BE2C (cell line): ENCODE results near the gene TRABD2B.

Source experiments
- DNase-seq: peaks from one replicate; pipeline ENCODE4 v3.0.0-alpha.2; 2020
- H3K27me3 ChIP-seq: fragments of 250-450 bp; sonication (Bioruptor Pico); 2 replicates; pipeline ENCODE4 v1.5.1; 2020; ENCODE audit warnings: mild to moderate bottlenecking
- H3K36me3 ChIP-seq: fragments of 250-450 bp; sonication (Bioruptor Pico); 2 replicates; pipeline ENCODE4 v1.5.1; 2020; ENCODE audit warnings: mild to moderate bottlenecking
- H3K4me1 ChIP-seq: fragments of 250-450 bp; sonication (Bioruptor Pico); 2 replicates; pipeline ENCODE4 v1.5.1; 2020
- H3K4me3 ChIP-seq: 2 replicates; pipeline ENCODE4 v1.5.1; 2011; ENCODE audit warnings: low read depth, low read length
- H3K9me3 ChIP-seq: fragments of 250-450 bp; sonication (Bioruptor Pico); 2 replicates; pipeline ENCODE4 v1.5.1; 2020
- TF ChIP-seq, protein P1 (sequence below): IDR thresholded peaks from 2 replicates; pipeline ENCODE4 v1.5.1; 2012; ENCODE audit warnings: mild to moderate bottlenecking, low read depth, low read length

The TRABD2B gene

DNA sequence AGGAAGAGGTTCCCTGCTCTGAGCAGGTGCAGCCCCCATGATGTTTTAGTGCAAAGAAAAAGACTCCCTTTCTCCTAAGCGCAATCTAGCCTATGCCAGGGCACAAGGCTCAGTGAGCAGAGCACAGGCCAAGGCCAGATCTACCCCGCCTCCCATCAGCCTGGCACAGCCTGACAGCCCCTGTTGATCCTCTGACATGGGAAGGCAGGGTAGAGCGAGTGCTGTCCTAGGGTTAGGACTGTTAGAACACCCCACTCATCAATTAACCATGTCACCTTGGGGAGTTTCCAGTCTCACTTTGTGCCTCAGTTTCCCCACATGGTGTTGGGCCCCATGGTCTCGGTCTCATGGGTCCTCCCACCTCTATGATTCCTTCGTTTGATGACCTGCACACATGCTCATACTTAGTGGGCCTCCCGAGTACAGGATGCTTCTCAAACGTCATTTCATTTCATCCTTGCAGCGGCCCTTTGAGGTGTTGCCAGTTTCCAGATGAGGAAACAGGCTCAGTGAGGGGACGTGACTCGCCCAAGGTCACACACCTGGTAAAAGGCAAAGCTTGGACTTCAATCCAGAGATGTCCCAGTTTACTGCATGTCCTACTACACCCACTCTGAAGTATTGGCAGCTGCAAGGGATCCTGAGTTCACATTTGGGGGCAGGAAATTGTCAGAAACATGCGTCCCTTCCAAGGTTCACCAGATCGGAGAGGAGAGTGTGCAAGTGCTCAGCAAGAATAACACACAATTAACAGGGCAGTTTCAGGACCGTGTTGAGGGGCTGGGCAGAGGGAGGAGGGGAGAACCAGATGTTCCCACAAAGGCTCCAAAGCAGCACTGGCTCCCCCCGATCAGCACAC, 213.3 kb downstream of the TRABD2B start:
- Histone ChIP-seq H3K27me3 (no peaks in the 10 kb centered on the region), H3K9me3 (no peaks in the 10 kb centered on the region), H3K36me3 (no peaks in the 10 kb centered on the region), H3K4me1 (no peaks in the 10 kb centered on the region), H3K4me3 (no peak overlapping the region)
- TF ChIP-seq, protein P1, sequence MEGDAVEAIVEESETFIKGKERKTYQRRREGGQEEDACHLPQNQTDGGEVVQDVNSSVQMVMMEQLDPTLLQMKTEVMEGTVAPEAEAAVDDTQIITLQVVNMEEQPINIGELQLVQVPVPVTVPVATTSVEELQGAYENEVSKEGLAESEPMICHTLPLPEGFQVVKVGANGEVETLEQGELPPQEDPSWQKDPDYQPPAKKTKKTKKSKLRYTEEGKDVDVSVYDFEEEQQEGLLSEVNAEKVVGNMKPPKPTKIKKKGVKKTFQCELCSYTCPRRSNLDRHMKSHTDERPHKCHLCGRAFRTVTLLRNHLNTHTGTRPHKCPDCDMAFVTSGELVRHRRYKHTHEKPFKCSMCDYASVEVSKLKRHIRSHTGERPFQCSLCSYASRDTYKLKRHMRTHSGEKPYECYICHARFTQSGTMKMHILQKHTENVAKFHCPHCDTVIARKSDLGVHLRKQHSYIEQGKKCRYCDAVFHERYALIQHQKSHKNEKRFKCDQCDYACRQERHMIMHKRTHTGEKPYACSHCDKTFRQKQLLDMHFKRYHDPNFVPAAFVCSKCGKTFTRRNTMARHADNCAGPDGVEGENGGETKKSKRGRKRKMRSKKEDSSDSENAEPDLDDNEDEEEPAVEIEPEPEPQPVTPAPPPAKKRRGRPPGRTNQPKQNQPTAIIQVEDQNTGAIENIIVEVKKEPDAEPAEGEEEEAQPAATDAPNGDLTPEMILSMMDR, result no peak
- DNase-seq, result no peak

DNA sequence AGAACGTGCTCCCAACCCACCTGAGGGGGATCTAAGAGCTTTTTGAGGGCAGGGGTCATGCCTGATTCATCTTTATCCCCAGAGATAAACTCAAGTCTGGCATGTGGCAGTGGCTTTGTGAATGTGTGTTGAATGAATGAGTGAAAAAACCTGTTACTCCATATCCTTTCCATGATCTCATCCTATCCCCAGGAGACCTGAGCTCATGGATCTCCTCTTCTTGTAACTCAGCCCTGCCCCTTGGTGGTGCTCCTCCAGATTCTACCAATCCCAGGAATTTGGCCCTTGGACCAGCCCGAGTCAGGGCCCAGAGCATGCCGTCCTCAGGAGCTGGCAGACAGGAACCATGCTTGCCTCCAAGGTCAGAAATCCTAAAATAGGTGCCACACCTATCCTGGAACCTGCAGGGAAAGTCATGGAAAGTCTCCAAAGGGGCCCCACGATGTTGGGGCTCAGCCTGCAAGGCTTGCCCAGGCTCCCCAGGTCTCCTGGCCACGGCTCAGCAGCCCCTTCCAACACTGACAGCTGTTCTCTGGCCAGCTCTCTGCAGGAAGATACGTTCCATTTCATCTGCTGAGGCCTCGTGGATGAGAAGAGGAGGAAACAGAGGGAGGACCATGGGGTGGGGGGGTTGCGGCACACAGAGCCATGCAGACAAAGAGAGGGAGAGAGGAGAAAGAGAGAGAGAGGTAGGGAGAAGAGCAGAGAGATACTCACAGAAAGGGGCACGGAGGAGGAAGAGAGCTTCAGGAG, 214.6 kb downstream of the TRABD2B start:
- Histone ChIP-seq H3K4me3 (no peak overlapping the region), H3K27me3 (no peaks in the 10 kb centered on the region), H3K36me3 (no peaks in the 10 kb centered on the region), H3K9me3 (no peaks in the 10 kb centered on the region), H3K4me1 (no peaks in the 10 kb centered on the region)
- TF ChIP-seq, protein P1, result no peak
- no peak for DNase-seq

DNA sequence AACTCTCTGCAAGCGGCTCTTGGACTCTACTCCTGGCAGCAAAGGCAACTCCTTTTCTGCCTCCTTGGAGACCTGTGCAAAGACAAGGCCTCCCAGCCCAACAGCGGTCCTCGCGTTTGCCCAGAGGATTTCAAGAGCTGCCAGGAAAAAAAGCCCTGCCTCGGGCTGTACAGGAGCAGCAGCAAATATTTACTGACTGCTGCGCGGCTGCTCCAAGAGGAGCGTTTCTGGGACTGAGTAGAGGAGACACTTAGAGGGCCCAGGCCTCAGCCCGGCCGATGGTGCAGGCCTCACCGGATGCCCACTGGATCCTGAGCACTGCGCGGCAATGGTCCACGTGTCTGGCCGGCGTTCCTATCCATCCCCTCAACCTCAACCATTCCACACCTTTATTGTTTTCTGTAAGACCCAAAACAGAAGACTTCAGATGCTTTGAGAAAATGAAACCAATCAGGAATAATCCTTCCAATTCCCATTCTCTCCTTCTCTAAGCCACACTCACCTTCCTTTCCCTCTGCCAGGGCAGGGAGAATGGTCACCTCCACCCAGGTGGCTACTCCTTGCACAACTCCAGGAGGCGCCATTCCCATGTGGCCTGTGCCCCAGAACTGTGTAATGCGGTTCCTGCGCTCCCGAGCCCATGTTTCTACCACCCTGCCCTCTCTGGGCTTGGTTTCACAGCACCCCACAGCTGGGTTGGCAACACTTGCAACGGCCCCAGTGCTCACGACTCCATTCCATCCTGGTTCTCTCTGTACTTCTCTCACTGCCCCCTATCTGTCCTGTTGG, 215.8 kb downstream of the TRABD2B start:
- no peaks in the 10 kb centered on the region for H3K36me3 ChIP-seq
- H3K9me3 ChIP-seq, result no peaks in the 10 kb centered on the region
- no peaks in the 10 kb centered on the region; the same call in 1 of the 2 replicates for H3K4me1 ChIP-seq
- DNase-seq, result no peak
- H3K4me3 ChIP-seq, result no peak overlapping the region
- no peaks in the 10 kb centered on the region for H3K27me3 ChIP-seq
- TF ChIP-seq, protein P1, result no peak

DNA sequence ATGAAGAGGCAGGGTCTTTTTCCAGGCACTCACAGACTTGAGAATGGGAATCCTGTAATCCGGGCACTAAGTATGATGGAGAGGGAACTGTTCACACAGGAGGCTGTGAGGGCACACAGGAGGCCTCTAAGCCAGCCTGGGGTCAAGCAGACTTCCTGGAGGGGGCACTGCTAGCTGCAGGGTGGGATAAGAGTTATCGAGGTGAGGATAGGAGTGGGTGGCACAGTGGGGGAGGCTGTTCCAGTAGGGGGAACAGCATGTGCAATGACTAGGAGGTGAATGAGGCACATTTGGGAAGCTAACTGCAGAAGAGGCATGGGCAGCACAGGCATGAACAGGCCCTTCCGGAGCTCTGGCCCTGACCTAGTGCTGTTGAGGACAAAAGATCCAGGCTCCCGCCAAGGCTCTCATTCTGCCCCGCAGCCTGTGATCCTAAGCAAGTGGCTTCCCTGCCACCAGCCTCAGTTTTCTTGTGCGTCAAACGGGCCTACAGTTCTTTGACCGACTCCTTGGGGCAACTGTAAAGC, 216.7 kb downstream of the TRABD2B start:
- Histone ChIP-seq H3K27me3 (no peaks in the 10 kb centered on the region), H3K9me3 (no peaks in the 10 kb centered on the region), H3K4me1 (no peaks in the 10 kb centered on the region; the same call in 1 of the 2 replicates), H3K4me3 (no peak overlapping the region), H3K36me3 (no peaks in the 10 kb centered on the region)
- TF ChIP-seq, protein P1, result no peak
- DNase-seq, result no peak

DNA sequence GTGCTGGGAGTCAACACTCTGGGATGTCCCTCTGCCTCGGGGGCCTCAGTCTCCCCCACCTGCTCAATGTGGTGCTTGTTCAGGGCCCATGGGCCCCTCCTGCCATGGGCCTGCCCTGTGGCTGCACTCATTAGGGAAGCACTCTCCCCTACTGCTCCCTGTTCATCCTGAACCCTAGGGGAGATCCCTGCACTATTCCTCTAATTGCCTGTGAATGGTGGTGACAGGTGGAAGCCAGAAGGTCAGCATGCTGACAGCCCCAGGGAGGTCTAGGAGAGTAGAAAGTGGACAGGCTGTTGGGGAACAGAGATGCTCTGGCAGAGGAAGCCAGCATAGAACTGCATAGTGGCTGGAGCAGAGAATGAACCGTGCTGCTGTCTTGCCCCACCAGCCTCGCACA, 217.6 kb downstream of the TRABD2B start:
- TF ChIP-seq, protein P1, result no peak
- no peak overlapping the region for H3K4me3 ChIP-seq

More for the DNA sequence above, 217.6 kb downstream of the TRABD2B start:
- H3K9me3 ChIP-seq, result no peaks in the 10 kb centered on the region
- DNase-seq, result no peak
- H3K36me3 ChIP-seq, result no peaks in the 10 kb centered on the region
- no peaks in the 10 kb centered on the region; the same call in 1 of the 2 replicates for H3K4me1 ChIP-seq
- no peaks in the 10 kb centered on the region for H3K27me3 ChIP-seq
